Measurements from ENCODE around the gene B4GALT6.
"Not testable (repeated sequence)": the region's sequence is repeated elsewhere in the genome, so short reads cannot be mapped to it uniquely, and the experiment has no call there.

Gene B4GALT6, protein sequence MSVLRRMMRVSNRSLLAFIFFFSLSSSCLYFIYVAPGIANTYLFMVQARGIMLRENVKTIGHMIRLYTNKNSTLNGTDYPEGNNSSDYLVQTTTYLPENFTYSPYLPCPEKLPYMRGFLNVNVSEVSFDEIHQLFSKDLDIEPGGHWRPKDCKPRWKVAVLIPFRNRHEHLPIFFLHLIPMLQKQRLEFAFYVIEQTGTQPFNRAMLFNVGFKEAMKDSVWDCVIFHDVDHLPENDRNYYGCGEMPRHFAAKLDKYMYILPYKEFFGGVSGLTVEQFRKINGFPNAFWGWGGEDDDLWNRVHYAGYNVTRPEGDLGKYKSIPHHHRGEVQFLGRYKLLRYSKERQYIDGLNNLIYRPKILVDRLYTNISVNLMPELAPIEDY

DNA sequence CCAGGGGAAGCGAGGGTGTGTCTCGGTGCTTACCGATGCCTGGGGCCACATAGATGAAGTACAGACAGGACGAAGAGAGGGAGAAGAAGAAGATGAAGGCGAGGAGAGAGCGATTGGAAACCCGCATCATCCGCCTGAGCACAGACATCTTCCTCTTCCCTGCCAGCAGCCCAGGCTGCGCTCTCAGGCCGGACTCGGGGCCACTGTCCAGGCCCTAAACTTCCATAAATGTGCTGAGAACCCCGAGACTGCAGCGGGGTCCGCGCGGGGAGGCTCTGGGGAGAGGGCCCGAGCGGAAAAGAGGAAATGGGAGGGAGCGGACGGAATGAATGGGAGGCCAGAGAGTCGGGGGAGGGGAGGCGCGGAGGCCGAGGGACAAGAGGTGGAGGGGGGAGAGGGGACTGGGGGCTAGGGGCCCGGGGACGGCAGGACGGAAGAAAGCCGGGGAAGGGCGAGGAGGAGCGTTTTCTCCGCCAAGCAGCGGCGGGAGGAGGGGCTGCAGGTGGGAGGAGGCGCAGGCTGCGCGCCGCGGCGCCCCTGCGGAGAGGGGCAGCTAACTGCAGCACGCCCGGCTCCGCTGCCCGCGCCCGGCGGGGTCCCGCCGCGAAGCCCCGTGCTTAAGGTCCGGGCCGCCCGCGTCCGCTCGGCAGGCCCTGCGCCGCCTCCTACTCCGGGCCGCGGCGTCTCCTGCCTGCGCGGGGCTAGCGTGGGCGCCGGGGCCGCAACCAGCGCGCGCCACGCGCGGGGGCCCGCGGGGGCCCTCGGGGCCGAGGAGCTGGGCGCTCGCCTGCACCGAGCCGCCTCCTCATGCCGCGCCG, at the start of gene B4GALT6:
Gene B4GALT6, minus strand, starts transcription at position 303 of the 818 bp plus-strand sequence. Its CDS starts 155 bp downstream, at position 148.
- DNase-seq (ENCODE audit: low read depth in 2 of 2): no peak

DNA sequence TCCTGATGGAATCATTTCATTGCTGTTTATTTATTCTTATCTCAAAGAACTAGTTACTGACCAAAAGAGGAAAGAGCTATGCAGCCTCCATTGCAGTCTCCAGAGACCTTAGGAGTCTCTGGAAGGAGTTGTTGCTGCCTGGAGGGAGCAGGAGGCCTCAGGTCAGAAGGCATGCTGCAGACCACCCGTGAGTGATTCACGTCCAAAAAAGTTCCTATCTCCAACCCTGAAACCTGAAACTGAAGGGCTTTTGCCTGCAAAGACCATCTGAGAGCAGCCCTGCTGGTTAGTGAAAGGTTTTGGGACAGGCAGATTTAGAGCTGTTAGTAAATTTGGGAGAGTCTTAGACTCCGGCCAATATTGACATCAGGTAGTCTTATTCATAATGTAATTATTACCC, 47.2 kb upstream of the B4GALT6 start:
- DNase-seq (ENCODE audit: low read depth in 2 of 2): no peak

DNA sequence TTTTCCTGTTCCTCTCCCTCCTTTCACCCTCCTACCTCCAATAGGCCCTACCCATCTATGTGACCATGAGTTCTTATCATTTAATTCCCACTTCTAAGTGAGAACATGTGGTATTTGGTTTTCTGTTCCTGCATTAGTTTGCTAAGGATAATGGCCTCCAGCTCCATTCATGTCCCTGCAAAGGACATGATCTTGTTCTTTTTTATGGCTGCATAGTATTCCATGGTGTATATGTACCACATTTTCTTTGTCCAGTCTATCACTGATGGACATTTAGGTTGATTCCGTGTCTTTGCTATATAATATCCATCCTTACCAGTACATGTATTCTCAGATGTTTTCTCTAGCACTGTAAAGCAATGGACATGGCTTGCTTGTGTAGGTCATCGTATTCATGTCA, 44.8 kb upstream of the B4GALT6 start:
- DNase-seq (ENCODE audit: low read depth in 2 of 2): not testable (repeated sequence)

DNA sequence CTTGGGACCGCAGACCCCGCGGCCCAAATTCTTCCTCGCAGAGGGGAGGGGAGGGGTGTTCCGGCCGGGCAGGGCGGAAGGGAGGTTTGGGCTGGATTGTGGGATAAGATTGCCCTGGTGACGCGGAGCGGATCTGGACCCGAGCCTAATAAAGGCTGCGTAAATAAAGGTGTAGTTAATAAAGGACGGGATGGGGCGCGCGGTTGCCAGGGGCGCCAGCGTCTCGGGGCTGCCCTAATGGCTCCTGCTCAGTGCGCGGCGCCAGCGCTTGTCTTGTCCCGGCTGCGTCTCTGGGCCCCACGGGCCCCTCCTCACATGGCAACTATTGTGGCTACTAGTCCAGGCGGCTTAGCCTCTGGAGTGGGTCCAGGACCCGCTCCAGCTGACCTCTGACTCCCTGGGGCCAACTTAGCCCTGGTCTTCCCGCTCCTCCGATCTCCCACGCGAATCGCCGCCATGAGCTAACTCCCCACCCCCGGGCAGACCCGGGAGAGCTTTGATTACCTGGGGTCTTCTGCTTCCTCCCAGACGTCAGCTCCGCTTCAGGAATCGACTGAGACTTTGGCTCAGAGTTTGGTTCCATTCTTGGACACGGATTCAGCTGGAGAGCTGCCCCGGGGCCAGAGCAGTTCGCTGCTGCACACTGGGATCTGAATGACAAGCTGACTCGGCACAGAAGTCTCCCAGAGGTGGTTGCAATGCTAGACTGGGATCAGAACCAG, 39.8 kb upstream of the B4GALT6 start:
- DNase-seq (ENCODE audit: low read depth in 2 of 2): no peak

DNA sequence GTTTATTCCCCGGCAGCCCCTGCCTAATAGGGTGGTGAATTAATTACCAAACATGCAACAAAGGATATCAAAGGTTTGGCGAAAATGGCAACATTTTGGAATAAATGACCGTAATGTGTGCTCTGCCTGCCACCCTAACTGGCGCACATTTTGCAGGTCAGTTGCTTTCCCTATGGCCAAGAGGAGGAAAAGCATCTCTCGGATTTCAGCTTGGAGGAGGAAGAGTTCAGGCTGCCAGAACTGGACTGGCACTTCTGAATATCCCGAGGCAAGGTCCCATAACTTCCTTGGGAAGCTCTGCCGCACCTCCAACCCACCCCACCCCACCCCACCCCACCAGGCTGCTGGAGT, 39.2 kb upstream of the B4GALT6 start:
- DNase-seq (ENCODE audit: low read depth in 2 of 2): no peak

DNA sequence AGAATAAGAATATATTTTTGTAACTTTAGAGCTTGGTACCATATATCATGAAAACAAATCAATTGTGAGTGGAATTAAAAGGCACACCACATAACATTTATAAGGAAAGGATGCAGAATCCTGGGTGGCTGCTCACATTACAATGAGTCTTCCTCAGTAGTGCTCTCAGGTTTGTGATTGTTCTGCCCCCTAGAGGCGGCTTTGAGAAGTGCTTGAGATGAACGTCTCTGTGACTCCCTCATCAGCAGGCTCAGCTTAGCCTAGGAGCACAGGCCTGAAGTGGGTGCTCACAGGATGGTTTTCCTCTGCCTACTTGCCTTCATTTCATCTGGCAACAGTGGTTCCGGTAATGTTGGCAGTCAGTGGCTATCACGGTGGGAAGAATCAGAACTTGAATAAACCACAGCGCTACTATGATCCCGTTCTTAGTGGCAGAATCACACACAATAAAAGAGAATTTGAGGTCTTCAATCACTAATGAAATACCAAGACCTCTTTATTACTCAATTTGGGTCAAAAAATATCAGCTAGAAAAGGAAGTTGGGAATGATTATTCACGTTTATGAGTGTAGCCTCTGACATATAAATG, 38.1 kb upstream of the B4GALT6 start:
- peak; percentile 60 to 71 for DNase-seq (ENCODE audit: low read depth in 2 of 2)

DNA sequence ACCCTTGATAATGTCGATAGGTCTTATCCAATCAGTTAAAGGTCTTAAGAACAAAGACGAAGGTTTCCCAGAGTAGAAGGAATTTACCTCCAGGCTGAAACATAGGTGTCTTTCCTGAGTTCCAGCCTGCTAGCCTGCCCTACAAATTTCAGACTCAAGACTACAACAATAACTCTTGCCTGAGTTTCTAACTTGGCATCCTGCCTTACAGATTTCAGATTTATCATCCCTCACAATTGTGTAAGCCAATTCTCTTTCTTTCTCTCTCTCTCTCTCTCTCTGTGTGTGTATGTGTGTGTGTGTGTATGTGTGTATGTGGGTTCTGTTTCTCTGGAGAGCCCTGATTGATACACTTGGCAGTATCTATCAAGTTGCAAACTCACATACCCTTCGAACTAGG, 37.2 kb upstream of the B4GALT6 start:
- DNase-seq (ENCODE audit: low read depth in 2 of 2): no peak

DNA sequence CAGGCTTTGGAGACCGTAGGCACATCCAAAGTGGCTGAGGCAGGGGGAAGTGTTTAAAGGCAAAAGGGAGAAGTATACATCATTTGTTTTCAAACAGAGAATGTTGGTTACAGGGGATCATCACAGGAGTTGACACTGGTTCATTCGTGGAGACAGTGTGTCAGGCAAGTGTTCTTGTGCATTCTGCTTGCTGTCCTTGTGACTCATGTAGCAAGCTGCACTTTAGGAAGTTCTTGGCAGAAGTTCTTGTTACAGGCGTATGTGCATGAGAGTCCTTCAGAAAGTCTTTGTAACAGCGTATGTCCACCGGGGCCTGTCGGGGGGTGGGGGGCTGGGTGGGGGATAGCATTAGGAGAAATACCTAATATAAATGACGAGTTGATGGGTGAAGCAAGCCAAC, 36.5 kb upstream of the B4GALT6 start:
- no peak for DNase-seq (ENCODE audit: low read depth in 2 of 2)

DNA sequence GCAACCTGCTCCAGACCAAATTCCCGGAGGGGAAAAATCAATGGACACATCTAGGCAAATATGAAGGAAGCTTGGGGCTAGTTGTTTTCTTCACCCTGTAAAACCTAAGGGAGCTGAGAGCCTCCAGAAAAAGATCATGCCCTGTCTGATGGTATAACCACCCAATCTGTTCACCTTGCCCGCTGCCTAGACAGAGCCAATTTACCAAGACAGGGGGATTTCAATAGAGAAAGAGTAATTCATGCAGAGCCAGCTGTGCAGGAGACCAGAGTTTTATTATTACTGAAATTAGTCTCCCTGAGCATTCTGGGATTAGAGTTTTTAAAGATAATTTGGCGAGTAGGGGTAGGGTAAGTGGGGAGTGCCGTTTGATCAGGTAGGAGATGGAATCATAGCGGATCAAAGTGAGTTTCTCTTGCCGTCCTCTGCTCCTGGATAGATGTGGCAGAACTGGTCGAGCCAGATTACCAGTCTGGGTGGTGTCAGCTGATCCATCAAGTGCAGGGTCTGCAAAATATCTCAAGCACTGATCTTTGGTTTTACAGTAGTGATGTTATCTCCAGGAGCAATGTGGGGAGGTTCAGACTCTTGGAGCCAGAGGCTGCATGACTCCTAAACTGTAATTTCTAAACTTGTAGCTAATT, 35.1 kb upstream of the B4GALT6 start:
- no peak for DNase-seq (ENCODE audit: low read depth in 2 of 2)

DNA sequence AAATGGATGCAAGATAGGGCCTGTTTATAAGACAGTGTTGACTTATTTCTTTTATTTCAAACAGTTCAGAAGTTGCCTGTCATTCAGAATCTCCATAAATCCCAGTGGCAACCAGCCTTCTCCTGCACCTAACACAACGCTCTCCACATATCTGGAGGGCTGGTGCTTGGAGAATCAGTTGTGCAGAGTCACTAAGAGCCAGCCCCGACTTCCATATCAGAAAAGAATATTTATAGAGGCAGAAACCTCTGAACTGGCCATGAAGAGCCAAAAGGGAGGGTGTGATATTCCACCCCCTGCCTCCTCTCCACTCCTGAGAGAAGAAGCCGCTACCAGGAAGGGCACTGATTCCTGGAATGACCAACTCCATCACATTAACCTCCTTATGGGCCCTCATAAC, 34.0 kb upstream of the B4GALT6 start:
- no peak for DNase-seq (ENCODE audit: low read depth in 2 of 2)

DNA sequence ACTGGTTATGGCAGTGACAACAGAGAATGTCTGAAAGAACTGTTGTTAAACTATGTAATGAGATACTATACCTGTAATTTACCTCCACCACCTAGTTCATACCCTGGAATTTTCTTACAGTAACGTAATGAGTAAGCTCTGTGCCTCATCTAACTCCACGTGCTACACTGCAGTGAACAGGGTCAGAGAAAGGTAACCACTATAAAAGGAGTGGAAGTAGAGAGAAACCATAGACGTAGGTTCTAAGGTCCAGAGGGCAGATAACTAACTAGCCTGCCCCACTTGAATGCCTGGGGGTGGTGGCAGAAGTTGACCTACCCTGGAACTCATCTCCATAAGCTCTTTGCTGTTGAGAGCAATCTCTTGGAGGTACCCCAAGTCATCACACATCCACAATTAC, 32.0 kb upstream of the B4GALT6 start:
- no peak for DNase-seq (ENCODE audit: low read depth in 2 of 2)

DNA sequence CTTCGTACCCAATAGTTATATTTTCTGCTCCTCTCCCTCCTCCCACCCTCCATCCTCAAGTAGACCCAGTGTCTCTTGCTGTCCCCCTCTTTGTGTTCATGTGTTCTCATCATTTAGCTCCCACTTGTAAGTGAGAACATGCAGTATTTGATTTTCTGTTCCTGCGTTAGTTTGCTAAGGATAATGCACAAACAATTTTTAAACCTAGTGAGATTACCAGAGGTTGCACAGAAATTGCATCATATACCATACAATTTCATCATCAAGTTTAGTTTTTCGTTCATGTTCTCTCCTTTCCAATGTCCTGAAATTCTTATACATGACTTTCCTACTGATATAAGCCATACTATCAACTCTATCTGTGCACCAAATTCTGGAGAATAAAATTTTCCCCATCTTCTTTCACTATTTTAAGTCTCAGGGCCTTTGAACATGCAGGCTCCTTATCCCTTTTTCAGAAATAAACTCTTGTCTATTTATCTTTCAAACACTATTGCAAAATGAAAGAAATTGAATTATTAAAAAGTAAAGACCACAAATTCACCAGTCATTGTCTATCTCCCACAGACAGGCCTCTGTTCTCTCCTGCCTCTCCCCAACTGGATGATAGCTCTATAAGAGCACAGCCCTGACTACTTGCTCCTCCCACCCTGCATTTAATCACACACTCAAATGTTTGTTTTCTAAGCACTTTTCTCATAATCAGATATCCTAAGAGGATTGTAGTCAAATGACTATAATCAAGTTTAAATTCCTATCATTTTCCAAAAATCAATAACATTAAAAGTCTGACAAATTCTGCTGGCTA, 27.2 kb upstream of the B4GALT6 start:
- no peak for DNase-seq (ENCODE audit: low read depth in 2 of 2)

DNA sequence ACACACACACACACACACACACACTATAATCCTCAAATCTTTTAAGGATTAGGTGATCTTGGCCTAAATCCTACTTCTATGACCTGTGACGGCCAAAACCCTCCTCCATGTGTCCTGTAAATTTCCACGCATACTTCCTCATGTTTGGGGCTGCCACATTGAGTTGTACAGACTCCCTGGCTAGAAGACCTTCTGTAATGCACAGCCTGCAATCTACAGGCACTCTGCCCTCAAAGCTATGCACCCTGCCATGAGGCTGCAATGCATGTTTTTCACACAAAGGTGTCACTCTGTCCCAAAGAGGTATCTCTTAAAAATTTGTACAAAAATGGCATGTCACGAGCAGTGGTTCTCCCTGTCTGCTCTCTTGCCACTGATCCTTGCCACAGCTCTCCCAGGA, 26.4 kb upstream of the B4GALT6 start:
- DNase-seq (ENCODE audit: low read depth in 2 of 2): no peak

DNA sequence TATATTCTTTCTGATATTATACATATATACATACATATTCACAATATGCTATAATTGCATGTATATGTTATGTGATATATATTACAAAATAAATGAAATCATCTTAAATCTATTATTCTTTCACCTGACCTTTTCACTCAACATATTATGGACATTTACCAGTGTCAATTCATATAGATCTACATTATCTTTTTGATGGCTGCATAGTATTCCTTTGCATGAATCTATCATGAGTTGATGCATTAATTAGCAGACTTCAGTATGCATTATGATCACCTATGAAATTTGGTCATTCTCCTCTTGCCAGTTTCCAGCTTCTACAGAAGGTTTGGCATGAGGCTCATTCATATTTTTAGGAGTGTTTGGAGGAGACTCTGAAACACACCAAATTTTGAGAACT, 23.4 kb upstream of the B4GALT6 start:
- DNase-seq (ENCODE audit: low read depth in 2 of 2): no peak

DNA sequence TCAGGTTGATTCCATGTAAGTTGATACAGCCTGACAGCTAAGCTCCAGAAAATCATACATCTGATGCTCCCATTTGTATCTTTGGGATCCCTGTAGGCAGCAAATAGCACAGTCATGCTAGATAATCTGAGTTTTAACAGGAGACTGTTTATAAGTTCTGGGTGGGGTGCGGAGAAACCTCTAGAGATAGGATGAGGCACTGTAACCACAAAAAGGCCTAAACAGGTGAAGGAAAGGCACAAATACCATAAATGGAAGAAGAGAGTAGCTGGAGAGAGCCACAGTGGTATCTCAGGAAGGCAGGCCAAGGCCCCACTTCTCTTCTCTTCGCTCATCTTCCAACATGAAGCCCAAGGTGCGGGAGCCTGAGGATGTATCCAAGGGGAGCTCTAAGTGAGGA, 18.1 kb upstream of the B4GALT6 start:
- no peak for DNase-seq (ENCODE audit: low read depth in 2 of 2)

DNA sequence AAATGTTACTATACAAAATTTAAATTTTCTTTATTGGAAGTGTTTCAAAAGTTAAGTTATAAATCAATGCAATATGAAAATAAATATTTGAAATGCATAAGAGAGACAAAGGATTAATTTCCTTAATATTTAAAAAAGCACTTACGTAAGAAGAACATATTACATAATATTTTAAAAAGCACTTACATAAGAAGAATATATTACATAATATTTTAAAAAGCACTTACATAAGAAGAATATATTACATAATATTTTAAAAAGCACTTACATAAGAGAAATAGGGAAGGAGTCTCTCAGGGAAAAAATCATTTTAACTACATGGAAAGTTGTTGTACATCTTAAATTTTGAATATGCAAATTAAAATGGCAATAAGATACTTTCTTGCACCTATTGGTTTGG, 17.4 kb upstream of the B4GALT6 start:
- no peak for DNase-seq (ENCODE audit: low read depth in 2 of 2)

DNA sequence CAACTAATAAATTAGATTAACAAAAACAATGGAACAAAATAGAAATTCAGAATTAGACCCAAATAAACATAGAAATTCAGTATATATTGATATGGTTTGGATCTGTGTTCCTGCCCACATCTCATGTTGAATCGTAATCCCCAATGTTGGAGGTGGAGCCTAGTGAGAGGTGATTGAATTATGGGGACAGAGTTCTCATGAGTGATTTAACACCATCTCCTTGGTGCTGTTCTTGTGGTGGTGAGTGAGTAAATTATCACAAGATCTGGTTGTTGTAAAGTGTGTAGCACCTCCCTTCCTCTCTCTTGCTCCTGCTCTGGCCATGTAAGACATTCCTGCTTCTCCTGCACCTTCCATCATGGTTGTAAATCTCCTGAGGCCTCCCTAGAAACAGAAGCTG, 16.6 kb upstream of the B4GALT6 start:
- DNase-seq (ENCODE audit: low read depth in 2 of 2): no peak

DNA sequence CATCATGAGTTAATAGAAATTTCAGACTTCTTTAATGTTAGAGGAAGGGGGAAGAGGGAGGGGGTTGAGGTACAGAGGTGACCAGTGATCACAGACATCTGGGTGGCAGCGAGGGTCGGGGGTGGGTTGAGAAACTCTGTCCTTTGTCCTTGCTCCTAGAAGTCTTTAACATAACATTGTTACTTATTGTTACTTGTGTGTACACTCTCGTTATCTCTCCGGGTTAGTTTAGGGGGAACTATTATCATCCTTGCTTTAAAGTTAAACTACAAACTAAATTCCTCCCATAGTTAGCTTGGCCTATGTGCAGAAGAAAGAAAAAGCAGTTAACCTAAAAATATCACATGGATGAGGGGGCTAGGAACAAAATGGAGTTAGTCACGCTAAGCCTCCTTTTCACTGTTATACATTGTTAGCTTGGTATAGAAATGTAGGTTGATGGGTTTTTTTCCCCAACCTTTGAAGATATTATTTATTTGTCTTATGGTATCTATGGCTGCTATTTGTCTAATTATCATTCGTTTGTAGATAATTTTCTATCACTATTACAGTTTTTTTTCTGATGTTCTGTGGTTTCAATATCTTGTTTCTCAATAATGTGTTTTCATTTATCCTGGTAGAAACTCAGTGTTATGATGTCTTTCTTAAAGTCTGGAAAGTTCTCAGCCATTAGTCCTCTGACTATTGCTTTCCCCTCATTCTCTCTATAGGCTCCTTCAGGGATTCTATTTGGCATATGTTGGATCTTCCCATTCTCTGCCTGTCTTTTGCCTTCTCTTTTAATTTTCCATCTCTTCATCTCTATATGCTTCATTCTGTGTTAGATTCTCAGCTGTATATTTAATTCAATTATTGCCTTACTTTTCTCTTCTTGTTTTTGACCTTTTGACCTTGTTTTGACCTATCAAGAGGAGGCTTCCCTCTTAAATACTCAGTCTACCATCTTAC, 13.2 kb upstream of the B4GALT6 start:
- DNase-seq (ENCODE audit: low read depth in 2 of 2): no peak

DNA sequence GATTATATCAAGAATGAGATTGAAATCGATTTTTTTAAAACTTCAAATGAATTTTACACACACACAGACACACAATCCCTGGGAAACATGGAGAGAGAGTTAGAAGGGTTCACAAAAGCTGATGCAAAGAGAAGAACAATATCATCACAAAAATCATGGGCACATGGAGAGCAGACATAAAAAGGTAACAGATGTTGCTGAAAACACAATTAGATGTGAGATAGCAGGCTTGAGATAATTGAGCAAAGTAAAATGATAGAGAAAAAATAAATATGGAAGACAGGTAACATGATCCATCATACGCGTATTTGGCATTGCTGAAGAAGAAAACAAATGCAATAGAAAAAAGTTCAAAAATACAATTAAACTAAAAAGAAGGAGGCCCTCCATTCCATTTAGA, 11.6 kb upstream of the B4GALT6 start:
- no peak for DNase-seq (ENCODE audit: low read depth in 2 of 2)

DNA sequence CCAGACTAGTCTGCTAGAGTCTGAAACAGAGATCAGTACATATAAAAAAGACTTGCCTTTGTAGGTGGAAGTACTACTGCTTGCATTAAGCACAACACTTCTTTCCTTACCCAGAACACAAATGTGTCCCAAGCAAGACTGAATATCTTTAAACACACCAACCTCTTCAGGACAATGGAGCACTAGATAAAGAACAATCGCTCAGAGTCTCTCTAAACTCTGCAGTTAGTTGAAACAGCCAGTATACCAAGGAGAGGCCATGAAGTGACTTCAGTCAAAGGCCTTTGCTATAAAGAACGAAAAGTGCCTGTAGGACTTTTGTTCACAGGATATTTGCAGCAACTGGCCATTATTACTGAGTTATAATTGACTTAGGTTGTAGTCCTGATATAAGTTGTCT, 9.9 kb upstream of the B4GALT6 start:
- no peak for DNase-seq (ENCODE audit: low read depth in 2 of 2)

Data from activated CD4-positive, alpha-beta T cell treated with anti-CD3 and anti-CD28 coated beads for 24 hours (primary cell).